ENCODE data around the gene ALOXE3. TPM values are rescaled to one million over a fixed set of nuclear protein-coding genes. Genes with fewer than 3 reads are reported as not detected.
A peak's percentile ranks its signal among the peaks of the same experiment; 100 is the strongest.
"Not testable (repeated sequence)": the region's sequence is repeated elsewhere in the genome, so short reads cannot be mapped to it uniquely, and the experiment has no call there.

ALOXE3 gene
- total and polyA plus RNA-seq, 4 donors, result 0.12 to 0.68 (median 0.28) TPM; not detected in 1

- H3K9me3 ChIP-seq (ENCODE audit: control insufficient read depth in 4 of 4, insufficient read depth in 3 of 4, low read length in 3 of 4), result no peaks in the 10 kb centered on the region
- TF ChIP-seq, protein P1, sequence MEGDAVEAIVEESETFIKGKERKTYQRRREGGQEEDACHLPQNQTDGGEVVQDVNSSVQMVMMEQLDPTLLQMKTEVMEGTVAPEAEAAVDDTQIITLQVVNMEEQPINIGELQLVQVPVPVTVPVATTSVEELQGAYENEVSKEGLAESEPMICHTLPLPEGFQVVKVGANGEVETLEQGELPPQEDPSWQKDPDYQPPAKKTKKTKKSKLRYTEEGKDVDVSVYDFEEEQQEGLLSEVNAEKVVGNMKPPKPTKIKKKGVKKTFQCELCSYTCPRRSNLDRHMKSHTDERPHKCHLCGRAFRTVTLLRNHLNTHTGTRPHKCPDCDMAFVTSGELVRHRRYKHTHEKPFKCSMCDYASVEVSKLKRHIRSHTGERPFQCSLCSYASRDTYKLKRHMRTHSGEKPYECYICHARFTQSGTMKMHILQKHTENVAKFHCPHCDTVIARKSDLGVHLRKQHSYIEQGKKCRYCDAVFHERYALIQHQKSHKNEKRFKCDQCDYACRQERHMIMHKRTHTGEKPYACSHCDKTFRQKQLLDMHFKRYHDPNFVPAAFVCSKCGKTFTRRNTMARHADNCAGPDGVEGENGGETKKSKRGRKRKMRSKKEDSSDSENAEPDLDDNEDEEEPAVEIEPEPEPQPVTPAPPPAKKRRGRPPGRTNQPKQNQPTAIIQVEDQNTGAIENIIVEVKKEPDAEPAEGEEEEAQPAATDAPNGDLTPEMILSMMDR (IDR thresholded peaks at IDR 0.05; ENCODE audit: control extremely low read depth, extremely low read depth), result no peak
- H3K9ac ChIP-seq (ENCODE audit: insufficient read depth in 1 of 2, low read length in 2 of 2), result no peak overlapping the region
- WGBS, 2 donors, result 44 to 55% methylated on average over 8 of the region's 8 CpGs
- H3K36me3 ChIP-seq (ENCODE audit: control insufficient read depth in 4 of 4, insufficient read depth in 4 of 4, low read length in 4 of 4), result no peaks in the 10 kb centered on the region
- ATAC-seq (ENCODE audit: insufficient read depth, low FRiP score), result no peak
- peaks cover 0 to 4% (median 3%) of the 10 kb centered on the region in 5 donors for H3K4me1 ChIP-seq (ENCODE audit: control insufficient read depth in 5 of 5, insufficient read depth in 5 of 5, low read length in 5 of 5)
- H3K27ac ChIP-seq (ENCODE audit: low read depth in 1 of 2, low read length in 1 of 2), result no peak overlapping the region
- DNase-seq, result no peak
- no peak overlapping the region for H3K4me3 ChIP-seq
- H3K27me3 ChIP-seq (ENCODE audit: control insufficient read depth in 3 of 3, insufficient read depth in 3 of 3, low read length in 2 of 3), result peaks cover 0 to 66% (median 54%) of the 10 kb centered on the region in 3 donors
Measured at GRCh38 chr17:8062435-8062806, 55.9 kb downstream of the ALOXE3 start.

- not testable (repeated sequence) for H3K9me3 ChIP-seq (ENCODE audit: control insufficient read depth in 4 of 4, insufficient read depth in 3 of 4, low read length in 3 of 4); H3K9ac ChIP-seq (ENCODE audit: insufficient read depth in 1 of 2, low read length in 2 of 2); ATAC-seq (ENCODE audit: insufficient read depth, low FRiP score); H3K4me3 ChIP-seq; H3K4me1 ChIP-seq (ENCODE audit: control insufficient read depth in 5 of 5, insufficient read depth in 5 of 5, low read length in 5 of 5); H3K36me3 ChIP-seq (ENCODE audit: control insufficient read depth in 4 of 4, insufficient read depth in 4 of 4, low read length in 4 of 4); H3K27ac ChIP-seq (ENCODE audit: low read depth in 1 of 2, low read length in 1 of 2); DNase-seq
- 76 to 77% methylated on average over 8 of the region's 8 CpGs for WGBS, 2 donors
- H3K27me3 ChIP-seq (ENCODE audit: control insufficient read depth in 3 of 3, insufficient read depth in 3 of 3, low read length in 2 of 3), result peaks cover 0 to 66% (median 54%) of the 10 kb centered on the region in 3 donors
Measured at GRCh38 chr17:8061851-8062250, 56.5 kb downstream of the ALOXE3 start.

DNA sequence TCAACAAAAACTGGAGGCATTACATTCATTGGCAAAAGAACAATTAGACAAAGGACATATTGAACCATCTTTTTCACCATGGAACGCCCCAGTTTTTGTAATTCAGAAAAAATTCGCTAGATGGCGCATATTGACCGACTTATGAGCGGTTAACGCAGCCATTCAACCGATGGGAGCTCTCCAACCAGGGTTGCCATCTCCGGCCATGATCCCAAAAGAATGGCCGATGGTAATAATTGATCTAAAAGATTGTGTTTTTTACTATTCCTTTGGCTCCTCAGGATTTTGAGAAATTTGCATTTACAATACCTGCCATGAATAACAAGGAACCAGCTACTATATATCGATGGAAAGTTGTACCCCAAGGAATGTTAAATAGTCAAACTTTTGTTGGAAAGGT, 58.0 kb downstream of the ALOXE3 start:
- Histone ChIP-seq H3K4me1 (ENCODE audit: control insufficient read depth in 5 of 5, insufficient read depth in 5 of 5, low read length in 5 of 5) (peaks cover 0 to 11% (median 4%) of the 10 kb centered on the region in 5 donors), H3K9ac (ENCODE audit: insufficient read depth in 1 of 2, low read length in 2 of 2) (no peak overlapping the region), H3K27me3 (ENCODE audit: control insufficient read depth in 3 of 3, insufficient read depth in 3 of 3, low read length in 2 of 3) (peaks cover 0 to 60% (median 54%) of the 10 kb centered on the region in 3 donors), H3K36me3 (ENCODE audit: control insufficient read depth in 4 of 4, insufficient read depth in 4 of 4, low read length in 4 of 4) (no peaks in the 10 kb centered on the region), H3K27ac (ENCODE audit: low read depth in 1 of 2, low read length in 1 of 2) (no peak overlapping the region), H3K4me3 (no peak overlapping the region), H3K9me3 (ENCODE audit: control insufficient read depth in 4 of 4, insufficient read depth in 3 of 4, low read length in 3 of 4) (no peaks in the 10 kb centered on the region)
- peak; percentile 55 to 81 (median 74) for DNase-seq
- ATAC-seq (ENCODE audit: insufficient read depth, low FRiP score), result no peak
- TF ChIP-seq, protein P1 (IDR thresholded peaks at IDR 0.05; ENCODE audit: control extremely low read depth, extremely low read depth), result peak; percentile 78
- 6 to 7% methylated on average over 10 of the region's 10 CpGs for WGBS, 2 donors

- Histone ChIP-seq H3K27me3 (ENCODE audit: control insufficient read depth in 3 of 3, insufficient read depth in 3 of 3, low read length in 2 of 3) (peaks cover 0 to 54% (median 46%) of the 10 kb centered on the region in 3 donors), H3K4me3 (peak overlapping the region; percentile 26), H3K9me3 (ENCODE audit: control insufficient read depth in 4 of 4, insufficient read depth in 3 of 4, low read length in 3 of 4) (no peaks in the 10 kb centered on the region), H3K36me3 (ENCODE audit: control insufficient read depth in 4 of 4, insufficient read depth in 4 of 4, low read length in 4 of 4) (no peaks in the 10 kb centered on the region), H3K4me1 (ENCODE audit: control insufficient read depth in 5 of 5, insufficient read depth in 5 of 5, low read length in 5 of 5) (peaks cover 0 to 11% (median 4%) of the 10 kb centered on the region in 5 donors), H3K9ac (ENCODE audit: insufficient read depth in 1 of 2, low read length in 2 of 2) (no peak overlapping the region), H3K27ac (ENCODE audit: low read depth in 1 of 2, low read length in 1 of 2) (peak overlapping the region in 1 of 2 donors; percentile 48)
- ATAC-seq (ENCODE audit: insufficient read depth, low FRiP score), result no peak
- WGBS, 2 donors, result 6 to 8% methylated on average over 7 of the region's 7 CpGs
- no peak for DNase-seq
- TF ChIP-seq, protein P1 (IDR thresholded peaks at IDR 0.05; ENCODE audit: control extremely low read depth, extremely low read depth), result no peak
Measured at GRCh38 chr17:8059131-8059530, 59.2 kb downstream of the ALOXE3 start.

All from lung (tissue), 12 donors.